KOPT-K1 (cell line): ENCODE results near the gene PIK3R1.

Experiments
- H3K27ac ChIP-seq: fragments of 200-600 bp; sonication (generic); 2 replicates; pipeline ENCODE4 v1.5.1; 2016; ENCODE audit warnings: antibody characterized with exemption, mild to moderate bottlenecking, low read depth, low read length; ENCODE audit not compliant: poor library complexity, severe bottlenecking
- H3K36me3 ChIP-seq: fragments of 200-600 bp; sonication (generic); 2 replicates; pipeline ENCODE4 v1.5.1; 2017; ENCODE audit warnings: antibody characterized with exemption, mild to moderate bottlenecking, low read length, moderate library complexity; ENCODE audit not compliant: insufficient read depth
- H3K9me3 ChIP-seq: fragments of 200-600 bp; sonication (generic); 2 replicates; pipeline ENCODE4 v1.5.1; 2017; ENCODE audit warnings: antibody characterized with exemption, low read length, mild to moderate bottlenecking; ENCODE audit not compliant: insufficient read depth, poor library complexity, severe bottlenecking

The PIK3R1 gene

DNA sequence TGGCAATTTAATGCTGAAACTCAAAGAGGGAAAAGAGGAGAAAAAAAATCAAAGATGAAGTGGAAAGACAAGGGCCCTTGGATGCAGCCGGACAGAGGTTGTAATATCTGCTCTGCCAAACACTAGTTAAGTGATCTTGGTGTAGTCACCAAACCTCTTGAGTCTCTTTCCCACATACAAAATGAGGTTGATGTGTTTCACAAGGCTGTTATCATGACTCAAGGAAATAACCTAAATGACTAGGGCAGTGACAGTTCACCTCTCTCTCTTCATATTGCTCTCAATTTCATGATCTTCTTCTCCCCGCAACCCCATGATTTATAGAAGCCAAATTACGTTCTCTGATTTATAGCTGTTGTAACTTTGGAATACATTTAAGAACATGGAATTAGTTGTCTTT is 44.9 kb downstream of the PIK3R1 start:
- no peaks in the 10 kb centered on the region for H3K36me3 ChIP-seq
- H3K27ac ChIP-seq: peak overlapping the region; percentile 5
- H3K9me3 ChIP-seq: no peaks in the 10 kb centered on the region

DNA sequence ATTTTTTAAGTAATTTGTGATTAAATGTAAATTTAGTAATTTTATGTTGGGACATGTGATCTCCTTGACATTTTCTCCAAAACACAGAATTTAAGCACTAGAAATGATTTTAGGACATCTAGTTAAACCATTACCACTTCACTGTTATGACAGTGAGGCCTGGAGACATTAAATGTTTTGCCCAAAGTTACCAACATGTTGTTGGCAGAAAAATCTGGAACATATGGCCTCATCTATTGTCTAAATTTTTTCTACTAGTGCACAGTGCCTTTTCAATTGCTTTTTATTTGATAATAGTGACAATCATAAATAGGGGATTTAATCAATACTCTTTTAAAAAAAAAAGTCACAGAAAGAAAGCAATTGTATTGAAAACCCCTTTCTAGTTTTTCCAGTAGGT is 45.6 kb downstream of the PIK3R1 start:
- Histone ChIP-seq H3K27ac (peak overlapping the region; percentile 44), H3K9me3 (no peaks in the 10 kb centered on the region), H3K36me3 (no peaks in the 10 kb centered on the region)

DNA sequence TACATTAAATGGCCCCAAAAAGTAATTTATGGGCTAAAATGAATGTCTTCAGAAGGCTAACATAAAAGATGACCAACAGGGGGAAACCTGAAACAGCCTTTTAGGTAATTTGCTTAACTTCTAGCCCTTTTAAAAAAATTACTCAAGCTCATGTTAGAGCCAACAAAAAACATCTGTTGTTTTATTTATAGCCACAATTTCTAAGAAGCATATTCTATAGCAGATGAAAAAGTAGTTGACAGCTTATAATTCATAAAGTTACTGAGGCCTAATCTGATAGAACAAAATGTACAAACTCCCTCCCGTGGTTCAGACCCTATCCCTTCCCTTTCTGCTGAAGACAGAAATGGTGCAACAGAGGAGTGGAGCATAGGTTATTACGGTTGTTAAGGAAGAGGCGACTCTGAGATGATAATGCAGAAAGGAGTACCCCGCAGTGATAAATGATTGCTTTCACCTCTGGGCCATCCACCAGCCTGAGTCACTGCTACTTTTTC is 46.1 kb downstream of the PIK3R1 start:
- no peaks in the 10 kb centered on the region for H3K36me3 ChIP-seq
- H3K27ac ChIP-seq: peak overlapping the region; percentile 44
- no peaks in the 10 kb centered on the region for H3K9me3 ChIP-seq

DNA sequence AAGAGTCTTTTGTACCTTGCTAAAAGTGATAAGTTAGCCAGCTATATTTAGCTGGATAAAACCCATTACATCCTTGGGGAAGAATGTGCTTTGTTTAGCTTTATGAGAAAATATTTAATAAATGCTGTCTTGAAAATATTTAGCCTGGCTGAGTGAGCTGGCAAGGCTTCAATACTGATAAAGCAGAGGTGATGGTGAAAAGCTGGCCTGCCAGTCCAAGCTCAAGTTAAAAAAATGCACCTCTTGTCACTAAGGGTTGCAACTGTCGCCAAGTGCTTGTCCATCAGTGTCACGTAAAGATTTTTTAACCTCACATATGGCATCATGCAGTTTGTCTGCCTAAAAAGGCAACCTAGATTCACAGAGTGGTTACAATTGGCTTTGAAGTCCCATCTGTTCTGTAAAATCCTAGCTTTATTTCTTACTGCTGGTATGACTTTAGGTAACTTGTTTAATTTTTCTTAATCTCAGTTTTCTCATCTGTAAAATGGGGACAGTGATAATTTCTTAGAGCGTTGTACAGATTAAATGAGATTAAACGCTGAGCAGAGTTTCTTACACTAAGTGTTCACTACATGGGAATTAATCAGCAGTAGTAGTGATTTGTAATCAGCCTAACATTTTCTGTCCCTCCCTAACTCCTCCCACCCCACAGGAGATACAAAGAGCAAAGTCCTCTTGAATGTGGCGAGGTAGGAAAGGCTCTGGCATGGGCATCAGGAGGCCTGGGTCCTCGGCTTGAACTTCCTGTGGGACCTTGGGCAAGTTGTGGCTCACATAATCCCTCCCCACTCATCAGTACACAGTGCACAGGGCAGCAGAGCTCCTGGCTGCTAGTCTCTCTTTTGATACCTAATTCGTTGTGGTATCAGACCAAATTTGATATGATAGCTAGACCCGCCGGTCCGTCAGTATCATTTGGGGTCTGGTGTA is 48.7 kb downstream of the PIK3R1 start:
- no peaks in the 10 kb centered on the region for H3K9me3 ChIP-seq
- no peaks in the 10 kb centered on the region for H3K36me3 ChIP-seq
- peak overlapping the region; percentile 37 for H3K27ac ChIP-seq

DNA sequence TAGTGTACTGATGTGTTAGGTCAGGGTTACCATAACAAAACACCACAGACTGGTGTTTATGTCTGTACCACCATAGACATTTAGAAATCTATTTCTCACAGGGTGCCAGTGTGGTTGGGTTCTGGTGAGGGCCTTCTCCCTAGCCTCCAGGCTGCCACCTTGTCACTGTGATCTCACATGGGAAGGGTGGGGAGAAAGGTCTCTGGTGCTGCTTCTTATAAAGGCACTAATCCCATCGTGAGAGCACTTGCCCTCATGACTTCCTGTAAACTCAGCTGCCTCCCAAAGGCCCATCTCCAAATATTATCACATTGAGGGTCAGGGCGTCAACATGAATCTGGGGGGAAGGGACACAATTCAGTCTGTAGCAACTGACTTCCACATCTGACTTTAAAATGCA is 49.8 kb downstream of the PIK3R1 start:
- Histone ChIP-seq H3K36me3 (no peaks in the 10 kb centered on the region), H3K9me3 (no peaks in the 10 kb centered on the region), H3K27ac (peak overlapping the region; percentile 37)

DNA sequence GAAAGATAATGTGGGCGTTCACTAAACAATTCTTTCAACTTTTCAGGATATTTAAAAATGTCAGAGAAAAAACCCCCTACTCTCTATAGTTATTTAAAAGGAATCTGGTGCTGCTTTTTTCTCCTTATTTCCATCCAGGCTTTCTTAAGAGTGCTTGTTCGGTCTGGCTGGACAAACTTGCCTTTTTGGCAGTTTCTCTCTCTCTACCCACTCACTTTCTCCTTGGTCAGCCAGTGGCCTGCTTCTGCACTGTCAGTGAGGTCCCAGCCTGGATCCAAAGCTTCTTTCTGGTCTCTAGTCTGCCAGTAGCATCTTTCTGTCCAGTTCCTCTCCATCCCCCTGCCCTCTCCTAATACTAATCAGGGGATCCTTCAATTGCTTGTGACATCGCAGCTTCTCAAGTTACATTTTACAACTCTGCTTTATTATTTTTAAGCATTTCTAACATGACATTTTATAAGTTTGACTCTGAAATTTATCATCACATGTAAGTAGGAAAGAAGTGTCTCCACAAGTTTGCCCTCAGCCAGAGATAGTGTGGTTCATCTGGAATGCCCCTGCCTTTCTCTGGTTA is 50.4 kb downstream of the PIK3R1 start:
- no peaks in the 10 kb centered on the region for H3K9me3 ChIP-seq
- H3K36me3 ChIP-seq: no peaks in the 10 kb centered on the region
- peak overlapping the region; percentile 37 for H3K27ac ChIP-seq

DNA sequence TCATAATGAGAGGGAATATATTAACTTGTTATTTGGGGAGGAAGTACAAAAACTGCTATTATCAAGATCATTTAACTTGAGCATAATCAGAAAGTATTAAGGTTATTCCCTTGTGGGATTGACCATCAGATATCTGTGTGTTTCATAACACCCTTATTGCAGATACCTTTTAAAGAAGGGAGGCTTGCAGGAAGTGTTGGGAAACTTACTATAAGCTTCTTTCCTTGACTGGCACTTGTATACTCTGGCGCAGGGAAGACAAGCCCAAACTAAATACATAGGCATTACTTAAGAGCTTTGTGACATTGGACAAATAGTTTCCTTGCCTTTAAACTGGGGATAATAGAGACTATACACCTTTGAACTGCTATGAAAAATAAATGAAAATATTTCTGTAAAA is 50.9 kb downstream of the PIK3R1 start:
- Histone ChIP-seq H3K27ac (no peak overlapping the region), H3K9me3 (no peaks in the 10 kb centered on the region), H3K36me3 (no peaks in the 10 kb centered on the region)

DNA sequence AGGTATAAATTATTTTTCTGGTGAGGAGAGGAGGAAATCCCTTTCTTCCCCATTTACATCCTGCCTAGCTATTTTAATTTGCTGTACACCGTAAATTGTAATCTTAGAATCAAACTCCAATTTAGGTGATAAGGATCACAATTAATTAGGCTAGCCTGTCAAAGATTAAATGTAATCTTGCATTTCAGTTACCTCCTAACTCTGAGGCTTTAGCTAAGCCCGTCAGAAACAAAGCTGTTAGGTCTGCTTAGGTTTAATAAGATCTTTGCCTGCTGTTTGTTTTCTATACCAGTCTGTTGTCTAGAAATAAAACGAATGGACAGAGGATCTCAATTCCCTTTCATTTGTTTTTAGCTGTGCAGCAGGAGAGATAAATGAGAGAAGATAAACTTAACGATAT is 51.5 kb downstream of the PIK3R1 start:
- no peaks in the 10 kb centered on the region for H3K36me3 ChIP-seq
- peak overlapping the region; percentile 11 for H3K27ac ChIP-seq
- no peaks in the 10 kb centered on the region for H3K9me3 ChIP-seq

DNA sequence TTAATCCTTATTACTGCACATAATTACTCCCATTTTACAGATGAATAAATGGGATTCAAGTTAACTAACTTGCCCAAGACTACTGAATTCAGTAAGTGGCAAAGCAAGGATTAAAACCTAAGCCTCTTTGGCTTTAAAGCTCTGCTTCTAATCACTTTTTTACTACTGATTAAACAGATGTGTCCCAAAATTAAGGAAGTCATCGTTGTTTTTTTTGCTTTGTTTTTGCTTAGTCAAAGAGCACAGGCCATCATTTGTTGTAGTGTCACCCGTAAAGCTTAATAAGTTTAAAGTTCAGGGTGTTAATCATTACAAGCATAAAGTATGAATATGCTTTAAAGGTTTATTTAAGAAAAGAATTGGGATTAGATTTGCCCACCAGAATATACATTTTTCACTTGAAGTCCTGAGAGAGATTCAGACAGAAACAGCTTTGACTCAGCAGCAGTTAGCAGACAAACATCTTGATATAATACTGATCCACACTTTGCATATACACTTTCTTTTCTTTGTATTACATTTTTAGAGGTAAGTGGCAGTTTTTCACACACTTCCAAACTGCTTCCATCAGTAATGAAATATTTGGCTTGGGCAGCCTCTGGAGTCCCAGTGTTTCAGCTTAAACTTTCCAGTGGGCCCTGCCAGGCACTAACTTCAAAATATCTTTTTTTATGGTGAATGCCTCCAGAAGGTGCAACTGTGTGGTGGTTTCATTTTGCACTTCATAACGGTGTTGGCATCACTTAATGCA is 52.7 kb downstream of the PIK3R1 start:
- no peaks in the 10 kb centered on the region for H3K9me3 ChIP-seq
- H3K27ac ChIP-seq: peak overlapping the region; percentile 53
- H3K36me3 ChIP-seq: no peaks in the 10 kb centered on the region

DNA sequence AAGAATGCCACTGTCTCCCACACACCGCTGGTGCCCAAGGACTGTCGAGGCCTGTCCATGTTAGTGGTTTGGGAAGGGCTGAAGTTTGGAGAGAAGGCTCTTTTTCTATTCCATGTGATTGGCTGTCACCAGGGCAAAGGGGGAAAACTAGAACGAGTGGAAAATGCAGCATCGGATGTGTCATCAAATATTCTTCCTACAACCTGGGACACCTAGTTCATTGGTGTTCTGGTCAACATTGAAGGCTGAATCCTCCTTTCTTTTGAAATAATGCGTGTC is 53.2 kb downstream of the PIK3R1 start:
- Histone ChIP-seq H3K36me3 (peaks cover 2% of the 10 kb centered on the region), H3K27ac (peak overlapping the region; percentile 53), H3K9me3 (no peaks in the 10 kb centered on the region)

DNA sequence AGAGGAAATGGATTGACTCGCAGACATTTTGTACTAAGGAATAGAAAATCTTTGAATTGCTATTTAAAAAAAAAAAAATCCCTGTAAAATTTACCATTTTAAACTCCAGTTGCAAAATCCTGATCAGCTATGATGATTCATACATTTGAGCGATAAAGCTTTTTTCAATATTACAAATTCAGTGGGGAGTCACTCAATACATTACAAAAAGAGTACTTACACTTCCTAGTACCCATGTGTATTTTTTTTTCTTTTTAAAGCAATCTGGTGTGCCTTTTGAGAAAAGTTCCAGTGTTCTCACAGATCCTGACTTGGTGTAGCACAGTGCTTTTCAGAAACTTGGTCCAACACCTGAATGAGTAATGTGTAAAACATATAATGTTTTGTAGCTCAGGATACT is 54.3 kb downstream of the PIK3R1 start:
- no peaks in the 10 kb centered on the region for H3K9me3 ChIP-seq
- H3K36me3 ChIP-seq: peaks cover 12% of the 10 kb centered on the region
- H3K27ac ChIP-seq: peak overlapping the region; percentile 6

DNA sequence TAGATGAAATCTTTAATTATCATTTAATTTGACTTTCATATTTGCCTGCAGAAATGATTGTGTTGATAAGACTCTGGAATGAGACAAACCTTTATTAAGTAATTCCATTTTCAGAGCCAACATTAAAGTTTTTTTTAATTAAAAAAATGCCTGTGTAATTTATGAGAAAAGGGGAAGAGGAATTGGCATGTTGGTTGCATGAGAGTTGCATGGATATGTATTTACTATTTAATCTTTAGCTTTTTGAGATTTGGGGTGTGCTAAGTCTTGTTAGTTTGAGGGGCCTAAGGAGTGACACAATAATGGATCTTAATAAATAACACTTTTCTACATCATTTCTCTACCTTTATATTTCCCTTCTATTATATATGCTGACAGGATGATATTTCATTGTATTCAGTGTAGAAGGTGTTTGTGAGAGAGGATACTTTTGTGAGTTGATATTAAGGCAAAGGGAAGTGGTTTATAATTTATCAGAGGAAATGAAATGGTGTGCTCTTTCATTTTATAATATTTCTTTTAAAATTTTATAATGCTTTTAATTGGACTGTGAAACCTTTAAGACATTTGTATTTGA is 54.9 kb downstream of the PIK3R1 start:
- no peak overlapping the region for H3K27ac ChIP-seq
- no peaks in the 10 kb centered on the region for H3K9me3 ChIP-seq
- H3K36me3 ChIP-seq: peaks cover 13% of the 10 kb centered on the region

DNA sequence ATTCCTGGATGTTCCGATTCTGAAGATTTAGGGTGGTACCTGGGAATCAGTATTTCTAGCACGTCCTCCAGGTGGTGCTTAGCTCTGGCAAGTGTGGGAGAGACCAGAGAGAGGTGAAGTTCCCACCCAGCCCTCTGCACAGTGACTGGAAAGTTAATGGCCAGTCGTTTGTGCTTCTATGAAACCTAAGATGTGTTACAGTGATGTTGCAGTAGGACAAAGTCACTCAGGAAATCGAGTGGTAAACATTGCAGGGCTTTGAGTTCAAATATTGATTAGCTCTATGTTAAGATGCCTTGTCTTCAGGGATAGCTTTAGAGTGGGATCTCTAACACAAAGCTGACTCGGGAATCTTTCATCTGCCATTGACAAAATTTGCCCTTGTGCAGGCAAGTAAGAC is 55.6 kb downstream of the PIK3R1 start:
- H3K9me3 ChIP-seq: no peaks in the 10 kb centered on the region
- peak overlapping the region; percentile 18 for H3K27ac ChIP-seq
- peaks cover 19% of the 10 kb centered on the region for H3K36me3 ChIP-seq

DNA sequence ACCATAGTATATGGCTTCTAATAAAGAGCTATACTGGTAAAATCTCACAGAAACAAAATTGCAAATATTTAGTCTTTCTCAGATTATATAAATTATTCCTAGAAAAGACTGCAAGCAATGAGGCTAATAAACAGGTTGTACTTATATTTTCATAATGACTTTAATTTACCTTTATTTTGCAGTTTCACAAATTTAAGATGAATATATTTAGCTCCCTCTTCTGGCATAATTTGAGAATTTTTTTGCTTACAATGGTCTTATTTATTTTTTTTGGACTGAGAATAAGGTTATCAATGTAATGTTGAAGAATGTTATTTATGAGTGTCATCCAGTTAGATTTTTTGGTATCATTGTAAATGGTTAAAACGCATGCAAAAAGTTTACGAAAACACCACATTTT is 56.7 kb downstream of the PIK3R1 start:
- Histone ChIP-seq H3K9me3 (no peaks in the 10 kb centered on the region), H3K36me3 (peaks cover 31% of the 10 kb centered on the region), H3K27ac (no peak overlapping the region)
